Stimulated activated naive CD8-positive, alpha-beta T cell treated with anti-CD3 and anti-CD28 coated beads, Interleukin-15, Interleukin-2, amounts not matched to agents 100 U/mL and 50 U/mL, for 24 hours (primary cell): ENCODE data around the gene ECM2.

ENCODE experiments used
- ATAC-seq: fragments of 150-1000 bp; cut with Tn5 transposase; one replicate; pipeline ENCODE4 v1.10.0; 2021
- DNase-seq: peaks from one replicate; pipeline ENCODE4 v3.0.0; 2021

Gene ECM2

DNA sequence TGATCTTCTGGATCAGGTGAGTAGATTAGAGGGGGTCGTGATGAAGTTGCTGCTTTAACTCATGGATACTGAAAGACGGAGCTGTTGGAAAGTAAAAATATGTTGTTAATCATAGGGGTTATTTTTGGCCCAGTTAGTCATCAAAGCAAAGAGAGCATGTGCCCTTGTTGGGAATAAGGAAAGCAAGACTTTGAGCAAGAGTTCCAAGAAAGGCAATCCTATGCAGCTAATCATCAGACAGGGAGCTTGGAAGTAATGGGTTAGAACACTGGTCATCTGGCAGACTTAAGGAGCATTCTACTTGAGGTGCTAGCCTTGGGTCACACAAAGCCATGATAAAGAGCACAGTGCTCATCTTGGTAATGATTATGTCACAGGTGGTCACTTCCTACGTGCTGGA lies 71.8 kb downstream of the ECM2 start:
- DNase-seq, result no peak
- no peak for ATAC-seq

DNA sequence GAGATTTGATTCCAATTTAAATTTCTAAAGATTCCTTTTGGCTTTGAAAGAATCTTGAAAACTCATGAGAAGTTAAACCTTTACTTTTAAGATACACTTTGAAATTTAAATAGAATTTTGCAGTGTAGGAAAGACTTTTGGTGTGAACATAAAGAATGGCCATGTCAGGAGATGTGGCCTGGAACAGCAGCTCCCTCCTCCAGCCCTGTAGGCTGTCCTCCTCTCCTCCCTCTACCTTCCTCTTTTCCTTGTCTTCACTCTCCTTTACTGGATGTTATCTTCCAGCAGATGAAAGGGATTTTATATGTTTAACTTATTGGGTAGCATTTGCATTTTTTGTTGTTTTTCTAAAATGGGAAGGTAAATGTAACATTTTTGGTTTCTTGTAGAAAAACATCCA lies 72.4 kb downstream of the ECM2 start:
- DNase-seq, result no peak
- no peak for ATAC-seq

DNA sequence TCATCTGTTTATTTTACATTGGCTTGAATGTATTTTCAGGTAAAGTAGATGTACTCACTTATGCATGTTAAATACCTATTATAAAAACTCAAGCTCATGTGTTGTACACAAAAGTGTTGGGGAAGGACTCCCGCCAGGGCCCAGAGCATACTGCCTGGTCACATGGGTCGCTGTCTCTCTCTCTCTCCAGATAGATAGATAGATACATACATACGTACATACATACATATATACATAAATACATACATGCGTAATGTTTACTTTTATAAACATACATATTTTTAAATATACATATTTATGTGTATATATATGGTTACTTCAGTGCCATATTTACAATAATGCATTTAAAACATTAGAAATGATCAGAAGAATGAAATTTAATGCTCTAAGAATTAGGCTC lies 78.2 kb downstream of the ECM2 start:
- DNase-seq, result no peak
- ATAC-seq, result no peak

DNA sequence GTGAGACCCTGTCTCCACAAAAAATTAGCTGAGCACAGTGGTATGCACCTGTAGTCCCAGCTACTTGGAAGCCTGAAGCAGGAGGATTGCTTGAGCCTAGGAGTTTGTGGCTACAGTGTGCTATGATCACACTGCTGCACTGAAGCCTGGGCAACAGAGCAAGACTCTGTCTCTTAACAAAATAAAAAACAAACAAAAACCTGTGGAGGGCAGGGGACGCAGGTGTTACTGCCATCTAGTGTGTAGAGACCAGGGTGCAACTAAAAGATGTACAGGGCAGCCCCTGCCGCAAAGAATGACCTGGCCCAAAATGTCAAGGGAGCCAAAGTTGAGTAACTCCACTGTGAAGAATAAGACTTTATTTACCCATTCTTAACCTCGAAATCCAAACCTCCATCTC lies 80.6 kb downstream of the ECM2 start:
- ATAC-seq, result no peak
- DNase-seq, result no peak

DNA sequence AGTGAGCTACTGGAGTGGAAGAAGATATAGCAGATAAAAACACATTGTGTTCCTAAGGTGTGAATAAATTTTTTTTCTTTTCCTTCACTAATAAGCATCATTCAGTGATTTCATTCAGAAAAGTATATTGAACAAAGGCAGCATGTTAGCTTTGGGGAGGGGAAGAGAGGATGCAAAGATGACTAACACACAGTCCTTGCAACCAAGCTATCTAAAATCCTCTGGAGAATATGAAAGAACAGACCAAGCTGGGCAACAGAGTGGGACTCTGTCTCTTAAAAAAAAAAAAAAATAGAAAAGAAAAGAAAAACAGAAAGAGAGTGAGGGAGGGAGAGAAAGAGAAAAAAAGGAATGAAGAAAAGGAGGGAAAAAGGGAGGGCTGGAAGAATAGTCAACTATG lies 89.3 kb downstream of the ECM2 start:
- DNase-seq, result no peak
- ATAC-seq, result no peak
